Measurements from ENCODE around the gene IFI27L1. TPM values are rescaled to one million over a fixed set of nuclear protein-coding genes. Genes with fewer than 3 reads are reported as not detected.

Gene IFI27L1
- total RNA-seq, 6 donors from 2014 or later: 8.0 to 19.8 (median 15.2) TPM

DNA sequence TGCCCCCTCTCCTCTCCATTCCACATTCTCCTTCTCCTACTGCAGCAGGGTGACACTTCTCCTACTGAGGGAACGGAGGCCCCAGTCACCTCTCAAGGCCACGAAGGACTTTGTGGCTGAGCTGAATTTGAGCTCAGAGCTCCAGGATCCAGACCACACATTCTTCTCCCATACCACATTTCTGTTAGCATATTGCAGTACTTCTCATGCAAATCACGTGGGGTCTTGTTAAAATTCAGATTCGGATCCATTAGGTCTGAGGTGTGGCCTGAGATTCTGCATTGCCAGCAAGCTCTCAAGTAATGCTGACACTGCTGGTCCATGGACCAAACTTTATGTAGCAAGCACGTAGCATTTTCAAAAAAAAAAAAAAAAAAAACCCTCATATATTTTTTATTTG, 57.9 kb downstream of the IFI27L1 start:
- ATAC-seq (ENCODE audit: low FRiP score in 2 of 2) (no peak), DNase-seq (no peak)
- Histone ChIP-seq H3K27ac (peak overlapping the region in 2 of 4 donors; percentile 67 to 73), H3K4me1 (peaks cover 0 to 14% (median 10%) of the 10 kb centered on the region in 4 donors), H3K36me3 (no peaks in the 10 kb centered on the region), H3K27me3 (no peaks in the 10 kb centered on the region), H3K9me3 (peaks cover 0 to 4% (median 0%) of the 10 kb centered on the region in 4 donors), H3K4me3 (no peak overlapping the region)
- WGBS, 2 donors: 66 to 83% methylated on average over 5 of the region's 5 CpGs
- TF ChIP-seq EP300 (IDR thresholded peaks at IDR 0.05): no peak
- TF ChIP-seq, protein P1, sequence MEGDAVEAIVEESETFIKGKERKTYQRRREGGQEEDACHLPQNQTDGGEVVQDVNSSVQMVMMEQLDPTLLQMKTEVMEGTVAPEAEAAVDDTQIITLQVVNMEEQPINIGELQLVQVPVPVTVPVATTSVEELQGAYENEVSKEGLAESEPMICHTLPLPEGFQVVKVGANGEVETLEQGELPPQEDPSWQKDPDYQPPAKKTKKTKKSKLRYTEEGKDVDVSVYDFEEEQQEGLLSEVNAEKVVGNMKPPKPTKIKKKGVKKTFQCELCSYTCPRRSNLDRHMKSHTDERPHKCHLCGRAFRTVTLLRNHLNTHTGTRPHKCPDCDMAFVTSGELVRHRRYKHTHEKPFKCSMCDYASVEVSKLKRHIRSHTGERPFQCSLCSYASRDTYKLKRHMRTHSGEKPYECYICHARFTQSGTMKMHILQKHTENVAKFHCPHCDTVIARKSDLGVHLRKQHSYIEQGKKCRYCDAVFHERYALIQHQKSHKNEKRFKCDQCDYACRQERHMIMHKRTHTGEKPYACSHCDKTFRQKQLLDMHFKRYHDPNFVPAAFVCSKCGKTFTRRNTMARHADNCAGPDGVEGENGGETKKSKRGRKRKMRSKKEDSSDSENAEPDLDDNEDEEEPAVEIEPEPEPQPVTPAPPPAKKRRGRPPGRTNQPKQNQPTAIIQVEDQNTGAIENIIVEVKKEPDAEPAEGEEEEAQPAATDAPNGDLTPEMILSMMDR (IDR thresholded peaks at IDR 0.05): no peak
- TF ChIP-seq POLR2AphosphoS5 (IDR thresholded peaks at IDR 0.05): no peak
- no peak for TF ChIP-seq POLR2A (IDR thresholded peaks at IDR 0.05)

DNA sequence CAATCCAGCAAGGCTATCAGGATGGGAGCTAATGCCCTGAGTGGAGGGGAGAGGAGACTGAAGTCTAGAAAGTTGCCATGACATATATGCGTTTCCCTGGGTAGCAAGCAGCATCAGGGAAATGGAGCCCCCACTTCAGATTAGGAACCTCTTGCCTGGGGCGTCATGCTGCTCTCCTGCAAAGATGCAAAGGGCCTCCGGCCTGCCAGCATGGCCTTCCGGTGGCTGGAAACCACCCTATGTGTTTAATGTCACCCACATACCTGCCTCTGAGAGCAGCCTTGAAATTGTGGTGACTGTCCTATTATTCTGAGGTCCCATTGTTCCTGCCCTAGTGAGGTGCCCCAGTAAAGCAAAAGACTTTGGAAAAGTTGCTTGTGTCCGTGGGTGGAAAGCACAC, 58.3 kb downstream of the IFI27L1 start:
- TF ChIP-seq, protein P1 (IDR thresholded peaks at IDR 0.05): no peak
- TF ChIP-seq POLR2A (IDR thresholded peaks at IDR 0.05) (no peak), EP300 (IDR thresholded peaks at IDR 0.05) (no peak), POLR2AphosphoS5 (IDR thresholded peaks at IDR 0.05) (no peak)
- H3K36me3 ChIP-seq: no peaks in the 10 kb centered on the region
- no peak overlapping the region for H3K4me3 ChIP-seq
- no peak overlapping the region for H3K27ac ChIP-seq
- peaks cover 0 to 4% (median 0%) of the 10 kb centered on the region in 4 donors for H3K9me3 ChIP-seq
- DNase-seq (no peak), ATAC-seq (ENCODE audit: low FRiP score in 2 of 2) (no peak)
- H3K27me3 ChIP-seq: no peaks in the 10 kb centered on the region
- WGBS, 2 donors: 88 to 91% methylated on average over 5 of the region's 5 CpGs
- H3K4me1 ChIP-seq: peaks cover 0 to 14% (median 10%) of the 10 kb centered on the region in 4 donors

DNA sequence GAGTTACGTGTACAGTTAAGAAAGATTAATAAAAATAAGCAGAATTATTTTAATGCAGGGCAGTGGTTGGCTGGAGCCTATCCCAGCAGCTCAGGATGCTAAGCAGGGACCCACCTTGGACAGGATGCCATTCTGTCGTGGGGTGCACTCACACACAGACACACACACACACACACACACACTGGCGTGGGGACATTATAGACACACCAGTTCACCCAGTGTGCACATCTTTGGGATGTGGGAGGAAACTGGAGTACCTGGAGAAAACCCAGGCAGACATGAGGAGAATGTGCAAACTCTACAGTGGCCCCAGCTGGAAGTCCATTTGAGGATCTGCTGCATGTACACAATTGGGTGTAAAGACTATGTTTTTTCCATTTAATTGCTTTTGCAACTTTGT, 61.1 kb downstream of the IFI27L1 start:
- WGBS, 2 donors: 77 to 84% methylated on average over 3 of the region's 3 CpGs
- TF ChIP-seq, protein P1 (IDR thresholded peaks at IDR 0.05): no peak
- TF ChIP-seq POLR2AphosphoS5 (IDR thresholded peaks at IDR 0.05): no peak
- no peak for TF ChIP-seq EP300 (IDR thresholded peaks at IDR 0.05)
- TF ChIP-seq POLR2A (IDR thresholded peaks at IDR 0.05): no peak

DNA sequence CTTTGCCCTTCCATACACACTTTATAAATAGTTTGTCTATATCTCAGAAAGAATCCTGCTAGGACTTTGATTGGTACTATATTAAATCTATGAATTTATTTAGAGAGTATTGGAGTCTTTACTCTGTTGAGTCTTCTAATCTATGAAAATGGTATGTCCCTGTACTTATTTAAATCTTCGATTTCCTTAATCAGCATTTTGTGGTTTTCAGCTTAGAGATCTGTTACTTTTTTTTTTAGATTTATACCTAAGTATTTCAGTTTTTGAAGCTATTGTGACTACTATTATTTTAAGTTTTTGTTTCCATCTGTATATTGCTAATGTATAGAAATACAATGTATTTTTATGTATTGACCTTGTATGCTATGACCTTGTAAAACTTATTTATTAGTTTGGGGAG, 61.7 kb downstream of the IFI27L1 start:
- Histone ChIP-seq H3K27me3 (no peaks in the 10 kb centered on the region), H3K27ac (no peak overlapping the region), H3K4me1 (peaks cover 3 to 17% (median 7%) of the 10 kb centered on the region in 4 donors), H3K9me3 (no peaks in the 10 kb centered on the region), H3K4me3 (no peak overlapping the region), H3K36me3 (no peaks in the 10 kb centered on the region)
- 84 to 94% methylated on average over 1 of the region's 1 CpG for WGBS, 2 donors
- ATAC-seq (ENCODE audit: low FRiP score in 2 of 2) (no peak), DNase-seq (no peak)
- no peak for TF ChIP-seq EP300 (IDR thresholded peaks at IDR 0.05)

More for the DNA sequence above, 61.1 kb downstream of the IFI27L1 start:
- no peak for DNase-seq
- H3K4me1 ChIP-seq: peaks cover 3 to 19% (median 7%) of the 10 kb centered on the region in 4 donors
- H3K36me3 ChIP-seq: no peaks in the 10 kb centered on the region
- ATAC-seq (ENCODE audit: low FRiP score in 2 of 2): no peak
- H3K4me3 ChIP-seq: no peak overlapping the region
- H3K27me3 ChIP-seq: no peaks in the 10 kb centered on the region
- H3K27ac ChIP-seq: no peak overlapping the region
- H3K9me3 ChIP-seq: no peaks in the 10 kb centered on the region

DNA sequence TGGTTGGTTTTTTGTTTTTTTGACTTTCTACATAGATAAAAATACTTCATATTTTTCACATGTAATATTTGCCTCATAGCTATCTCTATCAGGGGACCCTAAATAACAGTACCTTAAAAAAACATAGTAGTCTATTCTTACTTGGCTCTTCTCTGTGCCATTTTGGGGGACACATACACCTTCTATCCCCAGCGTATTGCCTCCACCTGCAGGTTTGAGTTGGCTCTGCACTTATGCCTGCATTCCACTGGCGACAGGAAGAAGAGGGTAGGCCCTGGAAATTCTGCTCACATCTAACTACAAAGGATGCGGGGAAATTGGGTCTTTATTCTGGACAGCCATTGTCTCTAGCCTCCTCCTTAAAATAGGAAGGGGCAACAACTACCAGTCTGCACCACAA, 62.1 kb downstream of the IFI27L1 start:
- WGBS, 2 donors: 75 to 91% methylated on average over 3 of the region's 3 CpGs
- H3K9me3 ChIP-seq: no peaks in the 10 kb centered on the region
- H3K27ac ChIP-seq: no peak overlapping the region
- TF ChIP-seq, protein P1 (IDR thresholded peaks at IDR 0.05): no peak
- no peak for TF ChIP-seq EP300 (IDR thresholded peaks at IDR 0.05)
- TF ChIP-seq POLR2A (IDR thresholded peaks at IDR 0.05): no peak
- TF ChIP-seq POLR2AphosphoS5 (IDR thresholded peaks at IDR 0.05): no peak
- DNase-seq (no peak), ATAC-seq (ENCODE audit: low FRiP score in 2 of 2) (no peak)
- no peak overlapping the region for H3K4me3 ChIP-seq
- H3K36me3 ChIP-seq: no peaks in the 10 kb centered on the region
- H3K27me3 ChIP-seq: no peaks in the 10 kb centered on the region
- peaks cover 3 to 13% (median 7%) of the 10 kb centered on the region in 4 donors for H3K4me1 ChIP-seq

All from upper lobe of left lung (tissue), 6 donors.